Activated CD8-positive, alpha-beta T cell treated with anti-CD3 and anti-CD28 coated beads, Interleukin-2, amount 10 ng/mL, durations not matched to agents 7 days and 5 days (primary cell): ENCODE measurements around the gene TMC3. TPM values are rescaled to one million over a fixed set of nuclear protein-coding genes. Genes with fewer than 3 reads are reported as not detected.

ENCODE experiments used
- ATAC-seq: fragments of 150-1000 bp; cut with Tn5 transposase; one replicate; pipeline ENCODE4 v1.10.0; 2021; ENCODE audit warnings: moderate library complexity
- CTCF ChIA-PET: fragments of 350-600 bp; sonication (Branson Sonifier 250); formaldehyde crosslinking; loops from one replicate; lab custom pipeline; 2021; ENCODE audit warnings: antibody characterized with exemption; lab: Charles Lee
- POLR2A ChIA-PET: fragments of 350-600 bp; sonication (Branson Sonifier 250); formaldehyde crosslinking; loops from one replicate; lab custom pipeline; 2021; ENCODE audit warnings: antibody characterized with exemption; lab: Charles Lee
- DNase-seq: peaks from one replicate; pipeline ENCODE4 v3.0.0-alpha.2; 2020
- H3K27ac Mint-ChIP-seq: one replicate; pipeline ENCODE4 v1.8.0; 2021; ENCODE audit warnings: mild to moderate bottlenecking, mixed read lengths
- H3K27me3 Mint-ChIP-seq: one replicate; pipeline ENCODE4 v1.8.0; 2021; ENCODE audit warnings: low read depth, mixed read lengths
- H3K36me3 Mint-ChIP-seq: one replicate; pipeline ENCODE4 v1.8.0; 2021; ENCODE audit warnings: low read depth, mixed read lengths
- H3K4me1 Mint-ChIP-seq: one replicate; pipeline ENCODE4 v1.8.0; 2021; ENCODE audit warnings: low read depth, mixed read lengths
- H3K4me3 Mint-ChIP-seq: one replicate; pipeline ENCODE4 v1.8.0; 2021; ENCODE audit warnings: mild to moderate bottlenecking, mixed read lengths
- H3K9me3 Mint-ChIP-seq: one replicate; pipeline ENCODE4 v1.8.0; 2022; ENCODE audit warnings: mixed read lengths; ENCODE audit not compliant: insufficient read depth
- total RNA-seq, 2 experiments: library from RNA; stranded (reverse); gene quantifications; one replicate each; pipeline ENCODE4 v1.2.3, GENCODE V29; 2021

Gene TMC3
- total RNA-seq, 2 experiments from 2014 or later = not detected

GRCh38 chr15:81296673-81297072 is 77.3 kb downstream of the TMC3 start:
- Mint-ChIP-seq H3K27ac (peak overlapping the region; percentile 93), H3K27me3 (no peaks in the 10 kb centered on the region), H3K9me3 (no peaks in the 10 kb centered on the region), H3K36me3 (peaks cover 60% of the 10 kb centered on the region), H3K4me3 (peak overlapping the region; percentile 99), H3K4me1 (peaks cover 53% of the 10 kb centered on the region)
- CTCF ChIA-PET = interaction anchor here (0.9 to 16.6 kb wide), 10 partner anchors 10 to 31 kb away, joined by 3 to 243 read pairs (median 8); partner anchors contain the start of gene STARD5
- ATAC-seq (peak; percentile 72), DNase-seq (peak; percentile 90)
- POLR2A ChIA-PET = interaction anchor here (0.6 to 8.9 kb wide), 7 partner anchors 10 to 35 kb away, joined by 3 to 117 read pairs (median 4); no protein-coding TSS in a partner anchor

GRCh38 chr15:81296186-81296585 is 77.8 kb downstream of the TMC3 start:
- peaks cover 57% of the 10 kb centered on the region for H3K4me1 Mint-ChIP-seq
- no peaks in the 10 kb centered on the region for H3K9me3 Mint-ChIP-seq
- peak overlapping the region; percentile 93 for H3K27ac Mint-ChIP-seq
- peak overlapping the region; percentile 99 for H3K4me3 Mint-ChIP-seq
- H3K27me3 Mint-ChIP-seq = no peaks in the 10 kb centered on the region
- ATAC-seq = peak; percentile 0
- CTCF ChIA-PET = interaction anchor here (0.9 to 16.6 kb wide), 11 partner anchors 10 to 31 kb away, joined by 3 to 243 read pairs (median 7); partner anchors contain the start of gene STARD5
- H3K36me3 Mint-ChIP-seq = peaks cover 56% of the 10 kb centered on the region
- POLR2A ChIA-PET = interaction anchor here (0.6 to 8.9 kb wide), 7 partner anchors 10 to 307 kb away, joined by 3 to 117 read pairs (median 4); no protein-coding TSS in a partner anchor
- DNase-seq = no peak

GRCh38 chr15:81295486-81296121 is 78.4 kb downstream of the TMC3 start:
- peaks cover 60% of the 10 kb centered on the region for H3K4me1 Mint-ChIP-seq
- DNase-seq = no peak
- ChIA-PET CTCF (interaction anchor here (0.6 to 16.6 kb wide), 15 partner anchors 9 to 297 kb away, joined by 3 to 243 read pairs (median 7); partner anchors contain the start of gene STARD5), POLR2A (interaction anchor here (0.6 to 8.9 kb wide), 4 partner anchors 9 to 307 kb away, joined by 3 to 117 read pairs (median 12); no protein-coding TSS in a partner anchor)
- no peaks in the 10 kb centered on the region for H3K27me3 Mint-ChIP-seq
- no peak for ATAC-seq
- peaks cover 52% of the 10 kb centered on the region for H3K36me3 Mint-ChIP-seq
- H3K27ac Mint-ChIP-seq = peak overlapping the region; percentile 93
- H3K4me3 Mint-ChIP-seq = peak overlapping the region; percentile 99
- H3K9me3 Mint-ChIP-seq = no peaks in the 10 kb centered on the region

- POLR2A ChIA-PET = interaction anchor here (1.3 to 8.9 kb wide), 6 partner anchors 6 to 294 kb away, joined by 4 to 117 read pairs (median 12); partner anchors contain the start of gene STARD5
- Mint-ChIP-seq H3K27ac (peak overlapping the region; percentile 93), H3K9me3 (no peaks in the 10 kb centered on the region), H3K4me3 (peak overlapping the region; percentile 99), H3K36me3 (peaks cover 42% of the 10 kb centered on the region), H3K4me1 (peaks cover 70% of the 10 kb centered on the region), H3K27me3 (no peaks in the 10 kb centered on the region)
- CTCF ChIA-PET = interaction anchor here (0.8 to 16.6 kb wide), 11 partner anchors 8 to 287 kb away, joined by 3 to 243 read pairs (median 7); no protein-coding TSS in a partner anchor
- ATAC-seq = peak; percentile 7
- peak; percentile 50 for DNase-seq
These were observed 79.5 kb downstream of the TMC3 start for GRCh38 chr15:81294516-81294880.

- Mint-ChIP-seq H3K27me3 (no peaks in the 10 kb centered on the region), H3K9me3 (no peaks in the 10 kb centered on the region), H3K36me3 (peaks cover 39% of the 10 kb centered on the region), H3K4me1 (peaks cover 73% of the 10 kb centered on the region), H3K27ac (peak overlapping the region; percentile 93), H3K4me3 (peak overlapping the region; percentile 99)
- POLR2A ChIA-PET = interaction anchor here (1.0 to 8.9 kb wide), 8 partner anchors 7 to 303 kb away, joined by 3 to 117 read pairs (median 8); partner anchors contain the start of gene STARD5
- peak; percentile 66 for ATAC-seq
- CTCF ChIA-PET = interaction anchor here (0.8 to 16.6 kb wide), 9 partner anchors 10 to 138 kb away, joined by 3 to 243 read pairs (median 7); no protein-coding TSS in a partner anchor
- DNase-seq = peak; percentile 87
These were observed 80.1 kb downstream of the TMC3 start for GRCh38 chr15:81293728-81294515.

GRCh38 chr15:81292523-81293001 is 81.5 kb downstream of the TMC3 start:
- ChIA-PET POLR2A (interaction anchor here (0.8 to 8.9 kb wide), 6 partner anchors 8 to 27 kb away, joined by 3 to 117 read pairs (median 10); no protein-coding TSS in a partner anchor), CTCF (interaction anchor here (0.9 to 16.6 kb wide), 11 partner anchors 9 to 109 kb away, joined by 3 to 243 read pairs (median 6); partner anchors contain the start of gene STARD5)
- Mint-ChIP-seq H3K27me3 (no peaks in the 10 kb centered on the region), H3K4me1 (peaks cover 81% of the 10 kb centered on the region), H3K4me3 (peak overlapping the region; percentile 99), H3K9me3 (no peaks in the 10 kb centered on the region), H3K36me3 (peaks cover 27% of the 10 kb centered on the region), H3K27ac (peak overlapping the region; percentile 93)
- ATAC-seq (no peak), DNase-seq (peak; percentile 59)

GRCh38 chr15:81291916-81292522 is 82.0 kb downstream of the TMC3 start:
- ChIA-PET CTCF (interaction anchor here (0.9 to 16.6 kb wide), 11 partner anchors 8 to 109 kb away, joined by 3 to 243 read pairs (median 6); partner anchors contain the start of gene STARD5), POLR2A (interaction anchor here (0.8 to 8.9 kb wide), 6 partner anchors 8 to 26 kb away, joined by 3 to 117 read pairs (median 10); no protein-coding TSS in a partner anchor)

GRCh38 chr15:81289910-81290309 is 84.1 kb downstream of the TMC3 start:
- Mint-ChIP-seq H3K4me3 (no peak overlapping the region), H3K27ac (no peak overlapping the region), H3K4me1 (peaks cover 89% of the 10 kb centered on the region), H3K27me3 (no peaks in the 10 kb centered on the region), H3K9me3 (peaks cover 4% of the 10 kb centered on the region), H3K36me3 (peaks cover 16% of the 10 kb centered on the region)
- ATAC-seq = no peak
- ChIA-PET POLR2A (interaction anchor here (5.6 to 8.9 kb wide), 2 partner anchors 11 to 18 kb away, joined by 72 to 117 read pairs; no protein-coding TSS in a partner anchor), CTCF (interaction anchor here (0.9 to 16.6 kb wide), 6 partner anchors 10 to 24 kb away, joined by 3 to 243 read pairs (median 12); no protein-coding TSS in a partner anchor)
- no peak for DNase-seq

More at GRCh38 chr15:81291916-81292522, 82.0 kb downstream of the TMC3 start:
- Mint-ChIP-seq H3K9me3 (peaks cover under 1% of the 10 kb centered on the region), H3K4me3 (peak overlapping the region; percentile 99), H3K36me3 (peaks cover 23% of the 10 kb centered on the region), H3K27me3 (no peaks in the 10 kb centered on the region), H3K4me1 (peaks cover 87% of the 10 kb centered on the region), H3K27ac (peak overlapping the region; percentile 93)
- no peak for DNase-seq
- ATAC-seq = no peak

- no peak for DNase-seq
- peaks cover 4% of the 10 kb centered on the region for H3K9me3 Mint-ChIP-seq
- ATAC-seq = no peak
- H3K27me3 Mint-ChIP-seq = no peaks in the 10 kb centered on the region
- no peak overlapping the region for H3K27ac Mint-ChIP-seq
- H3K4me1 Mint-ChIP-seq = peaks cover 84% of the 10 kb centered on the region
- ChIA-PET POLR2A (no interaction called here), CTCF (interaction anchor here (9.5 kb wide), 1 partner anchor 23 kb away, joined by 96 read pairs; no protein-coding TSS in a partner anchor)
- H3K36me3 Mint-ChIP-seq = peaks cover 16% of the 10 kb centered on the region
- H3K4me3 Mint-ChIP-seq = no peak overlapping the region
These were observed 85.4 kb downstream of the TMC3 start for GRCh38 chr15:81288616-81289015.

GRCh38 chr15:81288040-81288439 is 86.0 kb downstream of the TMC3 start:
- ChIA-PET POLR2A (interaction anchor here (2.0 to 2.4 kb wide), 2 partner anchors 11 to 14 kb away, joined by 9 to 11 read pairs; no protein-coding TSS in a partner anchor), CTCF (interaction anchor here (1.2 to 3.0 kb wide), 4 partner anchors 8 to 15 kb away, joined by 3 to 31 read pairs (median 22); no protein-coding TSS in a partner anchor)
- DNase-seq (no peak), ATAC-seq (no peak)
- H3K36me3 Mint-ChIP-seq = peaks cover 16% of the 10 kb centered on the region
- H3K27ac Mint-ChIP-seq = no peak overlapping the region
- peaks cover 78% of the 10 kb centered on the region for H3K4me1 Mint-ChIP-seq
- no peak overlapping the region for H3K4me3 Mint-ChIP-seq
- peaks cover 4% of the 10 kb centered on the region for H3K9me3 Mint-ChIP-seq
- no peaks in the 10 kb centered on the region for H3K27me3 Mint-ChIP-seq
